ENCODE data around the gene STARD8.
"Not testable (repeated sequence)": the region's sequence is repeated elsewhere in the genome, so short reads cannot be mapped to it uniquely, and the experiment has no call there.

- TF ChIP-seq CTCF (IDR thresholded peaks at IDR 0.05 in 8 of 11, conservative IDR thresholded peaks at IDR 0.05 in 3 of 11); POLR2A (IDR thresholded peaks at IDR 0.05); POLR2AphosphoS5 (IDR thresholded peaks at IDR 0.05): not testable (repeated sequence)
These were observed 17.5 kb upstream of the STARD8 start for GRCh38 chrX:68629936-68630335.
